Hepatocyte (in vitro differentiated cells): ENCODE results near the gene AGBL4.

Experiments
- CTCF ChIP-seq: fragments of 200-600 bp; sonication (generic); IDR thresholded peaks from 2 replicates; pipeline ENCODE4 v1.5.1; 2016; ENCODE audit warnings: antibody characterized with exemption, mild to moderate bottlenecking; ENCODE audit not compliant: poor library complexity
- EZH2 ChIP-seq: fragments of 200-600 bp; sonication (generic); IDR thresholded peaks from 2 replicates; pipeline ENCODE4 v1.6.1; 2016; ENCODE audit warnings: antibody characterized with exemption, mild to moderate bottlenecking, borderline replicate concordance
- EZH2phosphoT487 ChIP-seq: fragments of 200-600 bp; sonication (generic); IDR thresholded peaks from one replicate; pipeline ENCODE4 v1.6.1; 2018; ENCODE audit warnings: antibody characterized with exemption, mild to moderate bottlenecking, low read depth, moderate library complexity; ENCODE audit not compliant: unreplicated experiment, severe bottlenecking

- no peak for TF ChIP-seq CTCF
- TF ChIP-seq EZH2phosphoT487 = no peak
- no peak for TF ChIP-seq EZH2
These were observed 1423.6 kb downstream of the AGBL4 start for GRCh38 chr1:48600182-48600581.
